ENCODE data around the gene CEBPE.

The CEBPE gene

DNA sequence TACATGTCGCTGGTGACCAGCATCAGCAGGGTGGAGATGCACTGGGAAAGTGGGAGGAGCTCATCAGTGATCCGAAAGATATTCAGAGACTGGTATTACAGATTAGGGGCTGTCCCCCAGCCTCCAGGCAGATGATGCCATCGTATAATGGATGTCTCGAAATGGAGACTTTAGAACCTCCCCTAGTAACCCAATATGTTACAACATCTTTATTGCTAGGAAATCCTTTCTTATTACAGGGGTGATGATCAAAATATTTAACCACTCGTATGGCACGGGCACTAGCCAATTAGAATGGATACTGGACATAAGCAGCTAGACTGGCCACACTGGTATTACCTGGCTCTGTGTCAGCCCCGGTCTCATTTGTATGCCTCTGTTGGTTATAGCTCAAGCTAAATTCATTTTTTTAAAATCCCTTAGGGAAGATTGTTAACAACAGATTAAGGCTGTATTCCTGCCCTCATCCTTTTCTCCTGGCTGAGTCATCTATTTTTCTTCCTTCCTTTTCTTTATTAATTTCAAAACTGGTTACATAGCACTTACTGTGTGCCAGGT lies 10.8 kb upstream of the CEBPE start:
- CTCF ChIA-PET: interaction anchor here (0.5 to 16.7 kb wide), 7 partner anchors 9 to 50 kb away, joined by 3 to 462 read pairs (median 4); partner anchors contain the start of gene SLC7A8
- no peaks in the 10 kb centered on the region for H3K36me3 ChIP-seq (ENCODE audit: control insufficient read depth in 4 of 4, insufficient read depth in 4 of 4, low read length in 3 of 4)

DNA sequence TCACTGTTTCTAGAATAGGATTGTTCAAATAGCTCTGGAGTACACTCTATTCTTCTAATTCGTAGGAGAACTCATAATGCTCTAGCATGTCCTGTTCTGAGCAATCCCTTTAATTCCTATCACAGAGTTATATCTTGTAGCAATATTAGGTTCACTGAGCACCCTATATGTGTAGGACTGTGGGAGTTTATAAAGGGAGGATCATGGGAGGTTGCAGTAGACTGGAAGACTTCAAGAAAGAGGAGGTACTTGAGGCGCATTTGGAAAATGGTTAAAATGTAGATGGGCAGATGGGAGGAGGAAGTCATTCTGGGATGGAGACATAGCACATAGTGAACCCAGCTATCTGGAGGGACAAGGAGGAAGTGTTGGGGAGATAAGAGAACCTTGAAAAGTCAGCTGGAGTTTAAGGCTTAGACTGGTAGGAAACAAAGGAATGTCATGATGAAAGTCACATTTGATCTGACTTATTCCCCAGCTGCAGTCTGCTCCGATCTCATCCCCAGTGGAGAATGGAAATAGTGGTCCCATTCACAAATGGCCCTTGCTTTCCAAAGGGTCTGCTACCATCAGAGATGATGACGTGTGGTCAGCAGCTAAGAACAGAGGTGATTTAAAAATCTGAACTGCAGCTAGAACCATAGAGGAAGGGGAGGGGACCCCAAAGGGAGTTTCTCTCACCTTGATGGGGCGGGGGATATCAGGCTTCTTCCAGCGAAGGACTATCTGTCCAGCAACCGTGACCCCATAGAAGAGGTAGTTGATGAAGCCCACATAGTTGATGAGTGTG lies 10.1 kb upstream of the CEBPE start:
- no peak for DNase-seq
- no peak overlapping the region for H3K27ac ChIP-seq (ENCODE audit: insufficient read depth in 1 of 2, low read depth in 1 of 2, low read length in 2 of 2, poor library complexity in 1 of 2, severe bottlenecking in 2 of 2)
- no peak overlapping the region for H3K4me3 ChIP-seq (ENCODE audit: control insufficient read depth in 1 of 7, extremely low read depth in 1 of 7, insufficient read depth in 4 of 7, low read depth in 2 of 7, low read length in 6 of 7)
- no peaks in the 10 kb centered on the region for H3K36me3 ChIP-seq (ENCODE audit: control insufficient read depth in 4 of 4, insufficient read depth in 4 of 4, low read length in 3 of 4)
- POLR2A ChIA-PET: no interaction called here
- CTCF ChIA-PET: interaction anchor here (0.7 to 16.7 kb wide), 7 partner anchors 8 to 51 kb away, joined by 3 to 462 read pairs (median 4); partner anchors contain the start of gene SLC7A8
- WGBS (ENCODE audit: insufficient coverage): 100% methylated on average over 4 of the region's 7 CpGs
- peaks cover 0 to 5% (median 2%) of the 10 kb centered on the region in 4 experiments for H3K4me1 ChIP-seq (ENCODE audit: control extremely low read depth in 1 of 4, control insufficient read depth in 4 of 4, insufficient read depth in 4 of 4, low read length in 3 of 4)
- H3K27me3 ChIP-seq (replicated peaks in 2 of 5; ENCODE audit: control insufficient read depth in 4 of 5, insufficient read depth in 5 of 5, low read length in 4 of 5): no peaks in the 10 kb centered on the region
- no peaks in the 10 kb centered on the region for H3K9me3 ChIP-seq (ENCODE audit: control extremely low read depth in 1 of 5, control insufficient read depth in 4 of 5, insufficient read depth in 2 of 5, low read depth in 1 of 5, low read length in 4 of 5)

More for the DNA sequence above, 10.8 kb upstream of the CEBPE start:
- H3K4me1 ChIP-seq (ENCODE audit: control extremely low read depth in 1 of 4, control insufficient read depth in 4 of 4, insufficient read depth in 4 of 4, low read length in 3 of 4): peaks cover 0 to 5% (median 2%) of the 10 kb centered on the region in 4 experiments
- DNase-seq: no peak
- H3K27me3 ChIP-seq (replicated peaks in 2 of 5; ENCODE audit: control insufficient read depth in 4 of 5, insufficient read depth in 5 of 5, low read length in 4 of 5): no peaks in the 10 kb centered on the region
- 100% methylated on average over 2 of the region's 7 CpGs for WGBS (ENCODE audit: insufficient coverage)
- H3K4me3 ChIP-seq (ENCODE audit: control insufficient read depth in 1 of 7, extremely low read depth in 1 of 7, insufficient read depth in 4 of 7, low read depth in 2 of 7, low read length in 6 of 7): no peak overlapping the region
- no peak overlapping the region for H3K27ac ChIP-seq (ENCODE audit: insufficient read depth in 1 of 2, low read depth in 1 of 2, low read length in 2 of 2, poor library complexity in 1 of 2, severe bottlenecking in 2 of 2)
- no peaks in the 10 kb centered on the region for H3K9me3 ChIP-seq (ENCODE audit: control extremely low read depth in 1 of 5, control insufficient read depth in 4 of 5, insufficient read depth in 2 of 5, low read depth in 1 of 5, low read length in 4 of 5)
- POLR2A ChIA-PET: no interaction called here

DNA sequence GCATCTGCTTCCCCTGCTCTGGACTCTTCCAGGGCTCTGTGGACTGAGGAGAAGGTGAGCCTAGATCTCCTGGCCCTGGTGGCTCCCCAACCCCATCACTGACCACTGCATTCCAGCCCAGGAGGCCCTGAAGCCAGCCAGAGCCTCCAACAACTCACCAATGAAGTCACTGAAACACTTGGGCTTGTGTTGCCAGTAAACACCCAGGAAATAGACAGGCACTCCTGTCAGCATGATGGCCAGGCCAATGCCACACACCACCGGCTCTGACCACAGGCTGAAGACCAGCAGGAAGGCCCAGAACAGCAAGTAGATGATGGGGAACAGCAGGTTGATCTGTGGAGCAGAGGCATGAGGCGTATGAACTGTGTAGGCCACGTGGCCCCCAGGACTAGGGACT lies 8.8 kb upstream of the CEBPE start:
- Histone ChIP-seq H3K4me3 (ENCODE audit: control insufficient read depth in 1 of 7, extremely low read depth in 1 of 7, insufficient read depth in 4 of 7, low read depth in 2 of 7, low read length in 6 of 7) (no peak overlapping the region), H3K27me3 (replicated peaks in 2 of 5; ENCODE audit: control insufficient read depth in 4 of 5, insufficient read depth in 5 of 5, low read length in 4 of 5) (no peaks in the 10 kb centered on the region), H3K36me3 (ENCODE audit: control insufficient read depth in 4 of 4, insufficient read depth in 4 of 4, low read length in 3 of 4) (no peaks in the 10 kb centered on the region), H3K9me3 (ENCODE audit: control extremely low read depth in 1 of 5, control insufficient read depth in 4 of 5, insufficient read depth in 2 of 5, low read depth in 1 of 5, low read length in 4 of 5) (no peaks in the 10 kb centered on the region), H3K4me1 (ENCODE audit: control extremely low read depth in 1 of 4, control insufficient read depth in 4 of 4, insufficient read depth in 4 of 4, low read length in 3 of 4) (peaks cover 0 to 5% (median 2%) of the 10 kb centered on the region in 4 experiments), H3K27ac (ENCODE audit: insufficient read depth in 1 of 2, low read depth in 1 of 2, low read length in 2 of 2, poor library complexity in 1 of 2, severe bottlenecking in 2 of 2) (no peak overlapping the region)
- 80% methylated on average over 1 of the region's 3 CpGs for WGBS (ENCODE audit: insufficient coverage)
- ChIA-PET POLR2A (no interaction called here), CTCF (interaction anchor here (16.7 kb wide), 1 partner anchor 52 kb away, joined by 462 read pairs; the partner anchor contains the start of gene SLC7A8)
- DNase-seq: no peak

DNA sequence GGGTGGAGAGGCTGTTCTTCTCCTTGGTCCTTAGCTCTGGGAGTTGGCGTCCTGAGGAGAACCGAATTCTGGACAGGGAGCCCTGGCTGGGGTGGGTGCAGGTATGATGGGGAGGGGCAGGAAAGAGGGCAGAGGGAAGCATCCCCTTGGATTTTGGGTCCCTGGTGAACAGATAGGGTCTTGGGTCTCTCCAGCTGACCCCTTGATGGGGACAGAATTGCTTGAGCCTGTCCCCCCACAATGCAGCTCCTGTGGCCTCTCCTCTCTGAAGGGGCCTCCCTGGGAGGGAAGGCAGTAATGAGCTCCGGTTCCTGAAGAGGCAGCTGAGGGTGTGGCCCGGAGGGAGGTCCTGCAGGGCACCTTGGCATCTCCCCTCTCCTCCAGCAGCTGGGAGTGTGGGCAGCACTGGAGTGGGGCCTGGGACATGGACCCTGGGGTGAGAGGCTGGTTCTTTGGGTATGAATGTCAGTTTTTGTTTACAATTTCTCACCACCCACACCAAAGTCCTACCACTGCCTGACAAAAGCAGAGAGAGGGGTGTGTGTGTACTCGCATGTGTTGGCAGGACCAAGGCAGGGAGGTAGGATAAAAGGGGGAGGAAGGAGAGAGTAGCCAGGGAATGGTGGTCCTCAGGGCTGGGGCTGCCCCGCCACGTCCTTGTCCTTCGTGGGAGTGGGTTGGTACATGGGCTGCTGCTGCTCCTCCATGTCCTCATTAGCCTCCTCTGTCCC lies 7.7 kb upstream of the CEBPE start:
- Histone ChIP-seq H3K27ac (ENCODE audit: insufficient read depth in 1 of 2, low read depth in 1 of 2, low read length in 2 of 2, poor library complexity in 1 of 2, severe bottlenecking in 2 of 2) (no peak overlapping the region), H3K4me1 (ENCODE audit: control extremely low read depth in 1 of 4, control insufficient read depth in 4 of 4, insufficient read depth in 4 of 4, low read length in 3 of 4) (peaks cover 0 to 5% (median 2%) of the 10 kb centered on the region in 4 experiments), H3K9me3 (ENCODE audit: control extremely low read depth in 1 of 5, control insufficient read depth in 4 of 5, insufficient read depth in 2 of 5, low read depth in 1 of 5, low read length in 4 of 5) (no peaks in the 10 kb centered on the region), H3K36me3 (ENCODE audit: control insufficient read depth in 4 of 4, insufficient read depth in 4 of 4, low read length in 3 of 4) (no peaks in the 10 kb centered on the region), H3K27me3 (replicated peaks in 2 of 5; ENCODE audit: control insufficient read depth in 4 of 5, insufficient read depth in 5 of 5, low read length in 4 of 5) (no peaks in the 10 kb centered on the region), H3K4me3 (ENCODE audit: control insufficient read depth in 1 of 7, extremely low read depth in 1 of 7, insufficient read depth in 4 of 7, low read depth in 2 of 7, low read length in 6 of 7) (no peak overlapping the region)
- DNase-seq: no peak
- CTCF ChIA-PET: interaction anchor here (16.7 kb wide), 1 partner anchor 53 kb away, joined by 462 read pairs; the partner anchor contains the start of gene SLC7A8
- WGBS (ENCODE audit: insufficient coverage): 100% methylated on average over 1 of the region's 8 CpGs
- POLR2A ChIA-PET: no interaction called here

DNA sequence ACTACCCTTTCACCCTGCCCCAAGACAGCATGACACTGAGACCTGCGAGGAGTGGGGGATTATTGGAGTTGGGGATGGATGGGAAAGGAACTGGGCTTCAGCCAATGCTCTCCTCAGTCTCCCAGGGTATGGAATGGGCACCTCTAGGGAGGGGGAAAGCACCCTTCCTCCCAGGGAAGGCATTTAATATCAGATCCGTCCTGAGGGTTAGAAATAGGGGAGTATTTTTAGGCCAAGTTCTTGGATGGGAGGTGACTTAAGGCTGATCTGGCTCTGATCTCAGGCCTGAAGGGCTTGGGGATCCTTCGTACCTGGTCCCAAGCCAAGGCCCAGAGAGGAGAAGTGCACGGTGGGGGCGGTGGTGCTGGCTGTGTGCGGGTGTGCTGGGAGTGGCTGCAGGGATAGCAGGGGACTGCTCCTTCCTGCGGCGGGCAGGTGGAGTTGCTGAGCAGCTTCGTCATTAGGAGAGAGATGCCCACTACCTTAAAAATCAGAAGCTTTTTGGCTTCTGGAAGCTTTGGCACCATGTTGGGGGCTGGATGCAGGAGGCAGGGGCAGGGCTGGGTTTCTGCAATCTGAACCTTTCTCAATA lies 7.0 kb upstream of the CEBPE start:
- peaks cover 0 to 11% (median 4%) of the 10 kb centered on the region in 4 experiments for H3K4me1 ChIP-seq (ENCODE audit: control extremely low read depth in 1 of 4, control insufficient read depth in 4 of 4, insufficient read depth in 4 of 4, low read length in 3 of 4)
- no peak overlapping the region for H3K27ac ChIP-seq (ENCODE audit: insufficient read depth in 1 of 2, low read depth in 1 of 2, low read length in 2 of 2, poor library complexity in 1 of 2, severe bottlenecking in 2 of 2)
- H3K9me3 ChIP-seq (ENCODE audit: control extremely low read depth in 1 of 5, control insufficient read depth in 4 of 5, insufficient read depth in 2 of 5, low read depth in 1 of 5, low read length in 4 of 5): no peaks in the 10 kb centered on the region
- ChIA-PET POLR2A (no interaction called here), CTCF (interaction anchor here (16.7 kb wide), 1 partner anchor 54 kb away, joined by 462 read pairs; the partner anchor contains the start of gene SLC7A8)
- no peaks in the 10 kb centered on the region for H3K36me3 ChIP-seq (ENCODE audit: control insufficient read depth in 4 of 4, insufficient read depth in 4 of 4, low read length in 3 of 4)
- H3K27me3 ChIP-seq (replicated peaks in 2 of 5; ENCODE audit: control insufficient read depth in 4 of 5, insufficient read depth in 5 of 5, low read length in 4 of 5): no peaks in the 10 kb centered on the region
- 96% methylated on average over 6 of the region's 9 CpGs for WGBS (ENCODE audit: insufficient coverage)
- DNase-seq: no peak
- H3K4me3 ChIP-seq (ENCODE audit: control insufficient read depth in 1 of 7, extremely low read depth in 1 of 7, insufficient read depth in 4 of 7, low read depth in 2 of 7, low read length in 6 of 7): no peak overlapping the region

DNA sequence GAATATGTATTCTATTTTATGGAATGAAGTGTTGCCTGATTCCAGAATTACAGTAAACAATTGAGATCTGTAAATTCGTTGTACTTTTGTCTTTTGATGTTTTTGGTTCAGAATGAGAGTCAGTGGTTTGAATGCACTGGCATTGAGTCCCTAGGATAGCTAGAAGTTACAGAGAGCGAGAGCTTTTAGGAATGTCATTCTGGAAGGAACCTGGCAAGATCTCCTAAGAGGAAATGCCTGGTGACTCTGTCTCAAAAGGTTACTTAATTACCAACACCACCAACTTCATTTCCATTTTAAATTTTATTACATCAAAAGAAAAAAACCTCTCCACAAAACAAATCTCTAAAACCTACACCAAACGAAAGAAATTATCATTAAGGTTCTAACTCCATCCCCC lies 6.0 kb upstream of the CEBPE start:
- 100% methylated on average over 1 of the region's 3 CpGs for WGBS (ENCODE audit: insufficient coverage)
- POLR2A ChIA-PET: no interaction called here
- no peaks in the 10 kb centered on the region for H3K27me3 ChIP-seq (replicated peaks in 2 of 5; ENCODE audit: control insufficient read depth in 4 of 5, insufficient read depth in 5 of 5, low read length in 4 of 5)
- CTCF ChIA-PET: interaction anchor here (1.2 to 16.7 kb wide), 3 partner anchors 39 to 55 kb away, joined by 3 to 462 read pairs (median 4); partner anchors contain the start of gene SLC7A8
- H3K4me3 ChIP-seq (ENCODE audit: control insufficient read depth in 1 of 7, extremely low read depth in 1 of 7, insufficient read depth in 4 of 7, low read depth in 2 of 7, low read length in 6 of 7): no peak overlapping the region
- H3K4me1 ChIP-seq (ENCODE audit: control extremely low read depth in 1 of 4, control insufficient read depth in 4 of 4, insufficient read depth in 4 of 4, low read length in 3 of 4): peaks cover 2 to 19% (median 14%) of the 10 kb centered on the region in 4 experiments
- H3K27ac ChIP-seq (ENCODE audit: insufficient read depth in 1 of 2, low read depth in 1 of 2, low read length in 2 of 2, poor library complexity in 1 of 2, severe bottlenecking in 2 of 2): no peak overlapping the region
- DNase-seq: no peak
- H3K9me3 ChIP-seq (ENCODE audit: control extremely low read depth in 1 of 5, control insufficient read depth in 4 of 5, insufficient read depth in 2 of 5, low read depth in 1 of 5, low read length in 4 of 5): no peaks in the 10 kb centered on the region
- no peaks in the 10 kb centered on the region for H3K36me3 ChIP-seq (ENCODE audit: control insufficient read depth in 4 of 4, insufficient read depth in 4 of 4, low read length in 3 of 4)
